Astrocyte of the spinal cord (primary cell): ENCODE data around the gene CCZ1B.
A peak's percentile ranks its signal among the peaks of the same experiment; 100 is the strongest.
"Not testable (repeated sequence)": the region's sequence is repeated elsewhere in the genome, so short reads cannot be mapped to it uniquely, and the experiment has no call there.

Experiments
- DNase-seq: peaks from one replicate; pipeline ENCODE4 v3.0.0; 2011; ENCODE audit warnings: low read depth, low spot score
- H3K4me3 ChIP-seq: 2 replicates; pipeline ENCODE4 v1.5.1; 2011; ENCODE audit warnings: low read depth, mild to moderate bottlenecking, low read length, moderate library complexity
- in situ Hi-C: cut with HindIII; loops from 2 replicates; pipeline ENCODE4 v1.10.0; 2017; ENCODE audit warnings: low sequenced_read_pairs

The CCZ1B gene

DNA sequence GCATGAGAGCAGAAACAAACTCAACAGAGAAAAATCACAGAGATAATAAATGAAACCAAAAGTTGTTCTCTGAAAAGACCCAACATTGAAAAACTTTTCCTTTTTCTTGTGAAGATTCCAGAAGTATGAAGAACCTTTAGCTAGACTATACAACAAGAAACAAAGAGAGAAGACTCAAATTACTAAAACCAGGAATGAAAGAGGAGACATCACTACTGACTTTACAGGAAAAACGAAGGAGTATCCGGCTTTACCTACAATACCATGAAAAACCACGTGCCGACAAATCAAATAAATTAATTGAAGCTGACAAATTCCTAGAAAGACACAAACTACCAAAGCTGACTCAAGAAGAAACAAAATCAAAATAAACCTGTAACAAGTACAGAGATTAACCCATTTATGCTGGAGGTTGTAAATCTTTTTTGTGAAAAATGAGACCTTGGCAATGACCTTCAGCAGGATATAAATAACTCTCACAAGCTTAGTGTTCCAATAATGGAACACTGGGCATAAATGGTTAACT lies 18.6 kb downstream of the CCZ1B start:
- in situ Hi-C loops, H3K4me3 ChIP-seq, DNase-seq: not testable (repeated sequence)

DNA sequence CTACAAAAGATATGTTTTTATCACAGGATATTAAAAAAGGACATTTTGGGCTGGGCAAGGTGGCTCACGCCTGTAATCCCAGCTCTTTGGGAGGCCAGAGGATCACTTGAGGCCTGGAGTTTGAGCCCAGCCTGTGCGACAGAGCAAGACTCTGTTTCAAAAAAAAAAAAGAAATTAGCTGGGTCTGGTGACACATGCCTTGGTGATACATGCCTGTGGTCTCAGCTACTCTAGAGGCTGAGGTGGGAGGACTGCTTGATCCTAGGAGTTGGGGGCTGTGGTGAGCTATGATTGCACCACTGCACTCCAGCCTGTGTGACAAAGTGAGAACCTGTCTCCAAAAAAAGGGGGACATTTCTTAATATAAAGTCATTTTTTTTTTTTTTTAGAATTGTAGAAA lies 25.7 kb downstream of the CCZ1B start:
- in situ Hi-C loops, DNase-seq, H3K4me3 ChIP-seq: not testable (repeated sequence)

DNA sequence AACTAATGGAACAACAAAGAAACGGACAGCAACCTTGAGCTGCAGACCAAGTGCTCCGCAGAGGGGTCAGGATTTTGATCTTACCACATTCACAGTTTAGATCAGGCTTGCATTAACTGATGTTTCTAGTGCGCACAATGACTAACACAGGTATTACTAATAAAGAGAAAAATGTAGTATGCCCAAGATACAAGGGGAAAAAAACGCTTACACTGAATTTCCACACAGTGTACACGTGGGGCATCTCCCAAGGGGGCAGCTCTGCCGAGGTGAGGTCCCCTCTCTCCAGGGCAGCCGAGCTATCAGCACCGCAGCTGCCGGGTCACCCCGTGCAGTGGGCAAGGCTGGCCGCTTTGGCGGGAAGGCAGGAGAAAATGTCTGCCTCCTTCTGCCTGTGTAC lies 26.2 kb downstream of the CCZ1B start:
- in situ Hi-C loops, DNase-seq, H3K4me3 ChIP-seq: not testable (repeated sequence)

DNA sequence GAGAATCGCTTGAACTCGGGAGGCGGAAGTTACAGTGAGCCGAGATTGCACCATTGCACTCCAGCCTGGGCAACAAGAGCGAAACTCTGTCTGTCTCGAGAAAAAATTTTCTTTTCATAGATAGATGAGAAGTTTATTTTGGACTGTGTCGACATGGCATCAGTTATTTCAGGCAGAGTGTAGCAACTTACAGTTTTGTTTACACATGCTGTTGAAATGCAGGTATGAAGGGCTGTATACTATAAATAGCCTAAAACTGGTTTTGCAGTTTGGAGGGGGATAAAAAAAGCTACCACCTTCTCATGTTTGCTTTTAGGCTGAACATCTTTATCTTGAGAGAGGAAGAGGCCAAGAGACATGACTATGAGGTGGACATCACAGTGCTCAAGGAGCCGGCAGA lies 28.0 kb downstream of the CCZ1B start:
- H3K4me3 ChIP-seq, in situ Hi-C loops, DNase-seq: not testable (repeated sequence)

DNA sequence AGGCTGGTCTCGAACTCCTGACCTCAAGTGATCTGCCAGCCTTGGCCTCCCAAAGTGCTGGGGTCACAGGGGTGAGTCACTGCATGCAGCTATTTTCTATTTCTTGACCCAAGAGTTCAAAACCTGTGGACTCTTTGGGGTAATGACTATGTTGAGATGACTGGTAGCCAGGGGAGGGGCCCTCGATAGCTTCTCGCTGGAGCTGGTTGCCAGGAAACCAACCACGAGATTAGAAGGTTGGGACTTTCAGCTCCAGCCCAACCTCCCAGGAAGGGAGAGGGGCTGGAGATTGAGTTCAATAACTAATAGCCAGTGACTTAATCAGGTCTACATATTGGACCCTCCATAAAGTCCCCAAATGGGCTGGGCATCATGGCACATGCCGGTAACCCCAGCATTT lies 28.9 kb downstream of the CCZ1B start:
- H3K4me3 ChIP-seq, DNase-seq, in situ Hi-C loops: not testable (repeated sequence)

DNA sequence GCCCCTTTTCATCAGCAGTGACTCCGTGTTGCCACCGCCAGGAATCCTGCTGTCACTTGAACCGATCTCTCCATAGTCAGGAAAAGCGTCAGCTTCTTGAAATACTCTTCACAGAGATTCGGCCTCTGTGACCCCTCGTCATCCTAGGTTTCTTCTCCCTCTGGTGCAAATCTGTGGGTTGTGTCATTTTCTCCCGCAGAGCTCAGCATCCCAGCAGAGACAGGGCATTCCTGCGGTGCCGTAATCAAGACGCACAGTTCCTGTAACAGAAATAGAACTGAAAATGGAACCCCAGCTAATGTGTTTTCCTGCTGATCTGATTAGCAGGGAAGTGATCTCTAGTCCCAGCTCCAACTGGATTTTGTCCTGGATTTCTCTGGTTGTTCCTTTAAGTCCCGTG lies 31.8 kb downstream of the CCZ1B start:
- in situ Hi-C loops, DNase-seq, H3K4me3 ChIP-seq: not testable (repeated sequence)

DNA sequence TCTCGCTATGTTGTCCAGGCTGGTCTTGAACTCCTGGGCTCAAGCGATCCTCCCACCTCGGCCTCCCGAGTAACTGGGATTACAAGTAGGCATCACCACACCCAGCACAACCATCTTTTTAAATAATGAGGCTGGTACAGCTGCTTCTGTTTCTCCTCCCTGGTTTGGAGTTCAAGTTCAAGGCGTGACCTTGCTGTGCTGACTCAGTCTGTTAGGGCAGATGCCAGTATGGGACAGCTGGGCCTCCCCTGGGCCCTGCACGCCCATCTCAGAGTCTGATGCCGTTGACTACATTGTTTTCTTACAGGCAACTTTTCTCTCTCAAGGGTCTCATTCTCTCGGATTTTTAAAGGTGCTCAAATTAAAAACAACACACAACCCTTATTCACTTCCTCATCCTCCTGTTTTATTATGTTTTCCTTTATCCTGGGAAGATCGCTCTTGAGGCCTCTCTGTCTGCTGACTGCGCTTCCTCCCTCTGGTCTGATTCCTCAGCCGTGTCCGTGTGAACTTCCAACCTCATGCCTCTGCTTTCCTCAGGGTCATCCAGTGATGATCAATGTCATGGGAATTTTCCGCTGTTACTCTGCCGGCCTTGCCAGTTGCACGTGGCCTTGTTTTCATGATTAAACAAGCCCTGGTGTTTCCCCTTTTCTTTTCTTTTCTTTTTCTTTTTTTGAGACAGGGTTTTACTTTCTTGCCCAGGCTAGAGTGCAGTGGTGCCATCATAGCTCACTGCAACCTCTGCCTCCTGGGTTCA lies 33.8 kb downstream of the CCZ1B start:
- H3K4me3 ChIP-seq, in situ Hi-C loops: not testable (repeated sequence)
- peak; percentile 2 for DNase-seq

DNA sequence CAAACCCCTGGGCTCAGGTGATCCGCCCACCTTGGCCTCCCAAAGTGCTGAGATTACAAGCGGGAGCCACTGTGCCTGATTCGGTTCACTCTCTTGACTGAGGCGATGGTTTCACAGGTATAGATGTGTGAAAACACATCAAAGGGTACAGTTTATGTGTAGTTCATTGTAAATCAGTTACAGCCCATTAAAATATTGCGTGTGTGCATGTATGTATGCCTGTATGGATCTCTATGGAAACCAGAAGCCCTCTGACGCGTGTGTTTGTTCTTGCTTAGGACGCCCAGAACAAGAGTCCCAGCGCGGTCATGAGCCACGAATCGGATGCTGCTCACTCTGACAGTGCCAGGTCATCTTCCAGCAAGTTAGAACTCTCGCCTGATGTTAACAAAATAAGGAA lies 36.7 kb downstream of the CCZ1B start:
- in situ Hi-C loops, H3K4me3 ChIP-seq, DNase-seq: not testable (repeated sequence)

DNA sequence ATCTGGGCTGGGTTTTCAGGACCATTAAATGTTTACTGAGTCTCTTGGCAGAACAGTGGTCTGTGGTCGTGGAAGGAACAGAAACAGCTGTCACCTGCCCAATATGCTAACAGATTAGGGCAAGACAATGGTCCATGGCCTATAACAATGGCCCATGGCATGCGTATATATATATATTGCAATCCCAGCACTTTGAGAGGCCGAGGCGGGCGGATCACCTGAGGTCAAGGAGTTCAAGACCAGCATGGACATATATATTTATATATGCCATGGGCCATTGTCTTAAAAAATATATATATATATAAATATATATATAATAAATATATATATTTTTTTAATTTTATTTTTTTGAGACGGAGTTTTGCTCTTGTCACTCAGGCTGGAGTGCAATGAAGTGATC lies 44.5 kb downstream of the CCZ1B start:
- in situ Hi-C loops, H3K4me3 ChIP-seq, DNase-seq: not testable (repeated sequence)

DNA sequence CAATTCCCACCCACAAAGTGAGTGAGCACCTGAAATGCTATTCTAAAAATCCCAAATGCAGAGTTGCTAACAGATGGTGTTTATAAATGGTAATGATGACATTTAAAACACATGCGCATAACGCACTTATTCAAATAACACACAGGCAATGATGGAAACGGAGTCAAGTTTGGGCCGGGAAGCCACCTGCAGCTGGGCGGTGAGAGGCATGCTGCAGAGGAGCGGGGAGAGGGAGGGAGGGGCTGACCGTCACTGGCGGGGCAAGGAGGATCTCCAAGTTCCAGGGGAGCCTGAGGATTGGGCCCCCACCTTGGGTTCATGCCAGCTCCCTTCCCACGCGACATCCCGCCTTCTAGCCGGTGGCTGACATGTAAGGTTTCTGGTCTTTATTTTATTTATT lies 64.9 kb downstream of the CCZ1B start:
- DNase-seq, H3K4me3 ChIP-seq, in situ Hi-C loops: not testable (repeated sequence)

DNA sequence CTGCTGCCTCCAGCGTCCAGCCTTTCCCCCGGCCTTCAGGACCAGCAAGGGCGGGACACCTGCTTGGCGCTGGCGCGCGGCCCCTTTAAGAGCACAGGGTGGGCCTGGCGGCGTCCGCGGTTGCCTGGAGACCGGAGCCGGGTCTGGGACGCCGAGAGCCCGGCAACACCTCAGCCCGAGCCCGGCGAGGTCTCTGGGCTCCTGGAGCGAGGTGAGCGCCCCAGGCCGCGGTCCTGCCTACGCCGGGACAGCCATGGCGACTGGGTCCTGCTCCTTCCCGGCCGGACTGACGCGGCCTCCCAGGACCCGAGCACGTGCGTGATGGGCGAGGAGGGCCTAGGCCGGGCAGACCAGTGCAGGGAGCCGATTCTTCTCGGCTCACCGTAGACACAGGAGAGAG lies 72.1 kb downstream of the CCZ1B start, which contains the start of gene RSPH10B2:
TSS of gene RSPH10B2 (plus strand) at position 140 of the 400 bp plus-strand sequence. CDS start 3,575 bp downstream, outside the sequence.
- in situ Hi-C loops, DNase-seq, H3K4me3 ChIP-seq: not testable (repeated sequence)

DNA sequence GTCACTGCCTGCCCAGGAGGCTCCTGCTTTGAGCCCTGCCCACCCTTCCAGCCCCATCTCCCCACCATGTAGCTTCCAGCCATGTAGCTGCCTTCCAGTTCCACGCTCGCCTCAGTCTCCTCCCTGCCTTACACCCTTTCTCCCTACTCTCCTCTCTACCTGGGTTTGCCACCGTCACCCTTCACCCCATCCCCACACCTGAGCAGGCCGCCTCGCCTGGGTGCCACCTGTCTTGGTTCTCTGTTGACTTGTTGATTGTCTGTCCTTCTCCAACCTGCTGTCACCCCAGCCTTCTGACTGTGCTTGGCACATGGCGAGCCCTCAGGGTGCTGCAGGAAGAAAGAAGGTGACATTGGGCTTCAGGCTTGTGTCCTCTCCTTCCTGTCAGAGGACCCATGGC lies 75.9 kb downstream of the CCZ1B start:
- H3K4me3 ChIP-seq, in situ Hi-C loops, DNase-seq: not testable (repeated sequence)

DNA sequence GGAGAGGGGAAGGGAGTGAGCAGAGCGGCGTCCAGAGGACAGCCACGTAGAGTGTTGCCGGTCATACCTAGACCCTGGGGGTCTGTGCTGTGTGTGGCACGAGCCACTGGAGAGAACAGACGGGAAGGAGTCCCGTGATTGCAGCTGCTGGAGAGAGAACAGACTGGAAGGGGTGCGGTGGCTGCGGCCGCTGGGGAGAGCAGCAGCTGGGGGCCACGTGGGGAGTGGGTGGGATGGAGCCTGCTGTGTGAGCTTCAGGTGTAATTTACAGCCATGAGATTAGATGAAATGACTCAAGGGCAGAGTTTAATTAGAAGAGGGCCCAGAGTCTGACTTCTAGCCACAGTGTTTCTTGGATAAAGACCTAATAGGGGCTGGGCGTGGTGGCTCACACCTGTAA lies 76.7 kb downstream of the CCZ1B start:
- H3K4me3 ChIP-seq, in situ Hi-C loops, DNase-seq: not testable (repeated sequence)
